ENCODE measurements around the gene SREBF2. TPM values are rescaled to one million over a fixed set of nuclear protein-coding genes. Genes with fewer than 3 reads are reported as not detected.
A peak's percentile ranks its signal among the peaks of the same experiment; 100 is the strongest.

The SREBF2 gene
- total RNA-seq, 2 experiments from 2014 or later, result 167 to 312 TPM

GRCh38 chr22:41845380-41846267, 12.7 kb downstream of the SREBF2 start:
- DNase-seq (ENCODE audit: low spot score), result no peak
- Histone ChIP-seq H3K4me2 (ENCODE audit: low read length) (peak overlapping the region; percentile 72), H3K27ac (ENCODE audit: low read depth, low read length, poor library complexity, severe bottlenecking) (peak overlapping the region; percentile 6), H3K9me3 (ENCODE audit: low read length) (no peaks in the 10 kb centered on the region), H3K79me2 (ENCODE audit: insufficient read depth, low read depth, low read length) (peaks cover 100% of the 10 kb centered on the region), H4K20me1 (ENCODE audit: insufficient read depth, low read length) (peaks cover 36% of the 10 kb centered on the region), H3K4me1 (ENCODE audit: insufficient read depth, low read length, poor library complexity, severe bottlenecking) (peaks cover 77% of the 10 kb centered on the region), H3K36me3 (ENCODE audit: insufficient read depth, low read length) (peaks cover 88% of the 10 kb centered on the region), H3K4me3 (ENCODE audit: low read depth, low read length, poor library complexity, severe bottlenecking) (no peak overlapping the region), H3K9me2 (ENCODE audit: insufficient read depth, low read length) (no peaks in the 10 kb centered on the region), H2AFZ (ENCODE audit: low read length) (no peak overlapping the region)
- CTCF ChIA-PET (ENCODE audit: unreplicated experiment), result no interaction called here
- no peak for TF ChIP-seq CTCF (conservative IDR thresholded peaks at IDR 0.05; ENCODE audit: low read length)
- TF ChIP-seq EZH2phosphoT487 (IDR thresholded peaks at IDR 0.05; ENCODE audit: borderline replicate concordance, low read depth, low read length), result no peak
- POLR2A ChIA-PET, result interaction anchor here (0.5 to 2.8 kb wide), 4 partner anchors 10 to 241 kb away, joined by 3 to 16 read pairs (median 4); no protein-coding TSS in a partner anchor
- intact Hi-C loops (cut with micrococcal nuclease; ENCODE audit: unreplicated experiment), result no loop called here
- TSS peak; percentile 36 for BruUV-seq (replicated peaks)

GRCh38 chr22:41846268-41846987, 13.5 kb downstream of the SREBF2 start:
- ChIA-PET CTCF (ENCODE audit: unreplicated experiment) (interaction anchor here (0.9 kb wide), 1 partner anchor 16 kb away, joined by 3 read pairs; no protein-coding TSS in a partner anchor), POLR2A (interaction anchor here (0.5 to 1.1 kb wide), 3 partner anchors 16 to 242 kb away, joined by 3 to 6 read pairs (median 3); no protein-coding TSS in a partner anchor)
- H4K20me1 ChIP-seq (ENCODE audit: insufficient read depth, low read length), result peaks cover 31% of the 10 kb centered on the region
- no peaks in the 10 kb centered on the region for H3K9me2 ChIP-seq (ENCODE audit: insufficient read depth, low read length)
- no peak overlapping the region for H2AFZ ChIP-seq (ENCODE audit: low read length)
- H3K4me3 ChIP-seq (ENCODE audit: low read depth, low read length, poor library complexity, severe bottlenecking), result no peak overlapping the region
- H3K4me1 ChIP-seq (ENCODE audit: insufficient read depth, low read length, poor library complexity, severe bottlenecking), result peaks cover 69% of the 10 kb centered on the region
- intact Hi-C loops (cut with micrococcal nuclease; ENCODE audit: unreplicated experiment), result no loop called here
- H3K27ac ChIP-seq (ENCODE audit: low read depth, low read length, poor library complexity, severe bottlenecking), result peak overlapping the region; percentile 6
- H3K9me3 ChIP-seq (ENCODE audit: low read length), result no peaks in the 10 kb centered on the region
- TF ChIP-seq EZH2phosphoT487 (IDR thresholded peaks at IDR 0.05; ENCODE audit: borderline replicate concordance, low read depth, low read length) (no peak), CTCF (conservative IDR thresholded peaks at IDR 0.05; ENCODE audit: low read length) (no peak)
- H3K79me2 ChIP-seq (ENCODE audit: insufficient read depth, low read depth, low read length), result peaks cover 100% of the 10 kb centered on the region
- no TSS peak for BruUV-seq (replicated peaks)
- peaks cover 88% of the 10 kb centered on the region for H3K36me3 ChIP-seq (ENCODE audit: insufficient read depth, low read length)
- H3K4me2 ChIP-seq (ENCODE audit: low read length), result peak overlapping the region; percentile 72; the same call in 1 of the 2 replicates
- DNase-seq (ENCODE audit: low spot score), result no peak
